Parathyroid adenoma (tissue), 2 donors: Measurements from ENCODE around the gene CDC42EP1.

Experiments used
- H2AFZ ChIP-seq: fragments of 300-600 bp; sonication (generic); one replicate; pipeline ENCODE4 v1.7.0; 2017; ENCODE audit warnings: antibody characterized with exemption, mild to moderate bottlenecking
- H3K27ac ChIP-seq: fragments of 300-600 bp; sonication (generic); one replicate; pipeline ENCODE4 v1.7.0; 2017
- H3K27me3 ChIP-seq: fragments of 300-600 bp; sonication (generic); one replicate; pipeline ENCODE4 v1.7.0; 2017; ENCODE audit warnings: low read length; ENCODE audit not compliant: control insufficient read depth, insufficient read depth
- H3K36me3 ChIP-seq: fragments of 300-600 bp; sonication (generic); one replicate; pipeline ENCODE4 v1.7.0; 2017; ENCODE audit warnings: low read length; ENCODE audit not compliant: control insufficient read depth, insufficient read depth
- H3K4me1 ChIP-seq: fragments of 300-600 bp; sonication (generic); one replicate; pipeline ENCODE4 v1.7.0; 2017; ENCODE audit warnings: control low read depth
- H3K4me2 ChIP-seq: fragments of 300-600 bp; sonication (generic); one replicate; pipeline ENCODE4 v1.7.0; 2017; ENCODE audit warnings: low read length
- H3K4me3 ChIP-seq: fragments of 300-600 bp; sonication (generic); one replicate; pipeline ENCODE4 v1.7.0; 2017; ENCODE audit warnings: low read depth, low read length
- H3K79me2 ChIP-seq: fragments of 300-600 bp; sonication (generic); one replicate; pipeline ENCODE4 v1.7.0; 2017; ENCODE audit warnings: control low read depth
- H3K9ac ChIP-seq: fragments of 300-600 bp; sonication (generic); one replicate; pipeline ENCODE4 v1.7.0; 2017; ENCODE audit warnings: mild to moderate bottlenecking
- H3K9me3 ChIP-seq: fragments of 300-600 bp; sonication (generic); one replicate; pipeline ENCODE4 v1.7.0; 2017; ENCODE audit warnings: low read length; ENCODE audit not compliant: control insufficient read depth
- TF ChIP-seq, protein P1 (sequence below): fragments of 300-600 bp; sonication (generic); IDR thresholded peaks from one replicate; pipeline ENCODE4 v1.7.0; 2017; ENCODE audit warnings: antibody characterized with exemption, mild to moderate bottlenecking
- donor health status: primary hyperparathyroidism.

CDC42EP1 gene

DNA sequence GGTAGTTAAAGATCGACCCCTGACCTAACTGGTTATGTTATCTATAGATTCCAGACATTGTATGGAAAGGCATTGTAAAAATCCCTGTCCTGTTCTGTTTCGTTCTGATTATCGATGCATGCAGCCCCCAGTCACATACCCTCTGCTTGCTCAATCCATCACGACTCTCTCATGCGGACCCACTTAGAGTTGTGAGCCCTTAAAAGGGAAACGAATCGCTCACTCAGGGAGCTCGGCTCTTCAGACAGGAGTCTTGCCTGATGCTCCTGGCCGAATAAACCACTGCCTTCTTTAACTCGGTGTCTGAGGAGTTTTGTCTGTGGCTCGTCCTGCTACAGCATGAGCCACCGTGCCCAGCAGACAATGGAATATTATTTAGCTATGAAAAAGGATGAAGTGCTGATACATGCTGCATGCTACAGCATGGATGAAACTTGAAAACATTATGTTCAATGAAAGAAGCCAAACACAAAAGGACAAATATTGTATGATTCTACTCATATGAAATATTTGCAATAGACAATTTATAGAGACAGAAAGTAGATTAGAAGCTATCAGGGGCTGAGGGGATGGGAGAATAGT, 31.6 kb downstream of the CDC42EP1 start:
- Histone ChIP-seq H3K9me3 (no peaks in the 10 kb centered on the region), H3K36me3 (no peaks in the 10 kb centered on the region), H3K79me2 (no peaks in the 10 kb centered on the region), H3K4me2 (peak overlapping the region; percentile 64), H3K4me1 (no peaks in the 10 kb centered on the region), H2AFZ (peak overlapping the region; percentile 45), H3K27ac (no peak overlapping the region), H3K4me3 (peak overlapping the region; percentile 30), H3K9ac (no peak overlapping the region), H3K27me3 (no peaks in the 10 kb centered on the region)
- TF ChIP-seq, protein P1, sequence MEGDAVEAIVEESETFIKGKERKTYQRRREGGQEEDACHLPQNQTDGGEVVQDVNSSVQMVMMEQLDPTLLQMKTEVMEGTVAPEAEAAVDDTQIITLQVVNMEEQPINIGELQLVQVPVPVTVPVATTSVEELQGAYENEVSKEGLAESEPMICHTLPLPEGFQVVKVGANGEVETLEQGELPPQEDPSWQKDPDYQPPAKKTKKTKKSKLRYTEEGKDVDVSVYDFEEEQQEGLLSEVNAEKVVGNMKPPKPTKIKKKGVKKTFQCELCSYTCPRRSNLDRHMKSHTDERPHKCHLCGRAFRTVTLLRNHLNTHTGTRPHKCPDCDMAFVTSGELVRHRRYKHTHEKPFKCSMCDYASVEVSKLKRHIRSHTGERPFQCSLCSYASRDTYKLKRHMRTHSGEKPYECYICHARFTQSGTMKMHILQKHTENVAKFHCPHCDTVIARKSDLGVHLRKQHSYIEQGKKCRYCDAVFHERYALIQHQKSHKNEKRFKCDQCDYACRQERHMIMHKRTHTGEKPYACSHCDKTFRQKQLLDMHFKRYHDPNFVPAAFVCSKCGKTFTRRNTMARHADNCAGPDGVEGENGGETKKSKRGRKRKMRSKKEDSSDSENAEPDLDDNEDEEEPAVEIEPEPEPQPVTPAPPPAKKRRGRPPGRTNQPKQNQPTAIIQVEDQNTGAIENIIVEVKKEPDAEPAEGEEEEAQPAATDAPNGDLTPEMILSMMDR, result no peak

DNA sequence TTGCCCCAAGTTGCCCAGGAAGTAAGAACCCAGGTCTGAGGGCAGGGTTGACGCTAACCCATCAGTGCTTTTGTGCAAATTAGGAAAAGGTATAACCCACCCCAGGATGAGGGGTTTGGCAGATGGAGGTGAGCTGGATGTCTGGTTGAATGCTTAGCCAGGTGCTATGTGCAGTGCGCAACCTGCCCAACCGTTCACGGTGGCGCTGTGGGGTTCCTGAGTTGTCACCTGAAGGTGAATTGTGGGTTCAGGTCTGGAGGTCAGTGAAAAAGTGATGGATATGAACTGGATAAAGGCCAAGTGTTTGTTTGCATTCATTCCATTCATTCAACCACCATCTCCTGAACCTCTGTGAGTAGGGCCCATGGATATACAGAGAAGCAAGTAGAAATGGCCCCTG, 34.0 kb downstream of the CDC42EP1 start:
- no peak overlapping the region for H3K27ac ChIP-seq
- H3K4me1 ChIP-seq, result peaks cover under 1% of the 10 kb centered on the region
- H3K9ac ChIP-seq, result no peak overlapping the region
- TF ChIP-seq, protein P1, result no peak
- no peaks in the 10 kb centered on the region for H3K79me2 ChIP-seq
- H3K4me2 ChIP-seq, result no peak overlapping the region
- no peak overlapping the region for H2AFZ ChIP-seq
- H3K9me3 ChIP-seq, result no peaks in the 10 kb centered on the region
- H3K4me3 ChIP-seq, result no peak overlapping the region
- no peaks in the 10 kb centered on the region for H3K36me3 ChIP-seq
- H3K27me3 ChIP-seq, result no peaks in the 10 kb centered on the region

DNA sequence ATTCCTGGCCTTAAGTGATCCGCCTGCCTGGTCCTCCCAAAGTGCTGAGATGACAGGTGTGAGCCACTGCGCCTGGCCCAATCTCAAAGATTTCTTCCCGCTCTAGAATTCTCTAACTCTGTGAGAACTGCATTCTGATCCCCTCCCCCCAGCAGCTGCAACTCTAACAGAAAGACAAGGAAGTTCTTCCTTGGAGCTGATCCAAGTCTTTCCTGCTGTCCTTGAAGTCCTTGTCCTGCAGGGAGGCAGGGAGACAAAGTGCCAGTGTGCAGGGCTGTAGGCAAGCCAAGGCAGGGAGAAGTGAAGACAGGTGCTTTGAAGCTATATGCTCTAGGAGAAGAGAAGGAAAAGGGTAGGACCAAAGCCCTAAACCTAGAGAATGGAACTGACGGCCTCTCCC, 38.9 kb downstream of the CDC42EP1 start:
- H3K9me3 ChIP-seq, result no peaks in the 10 kb centered on the region
- H3K9ac ChIP-seq, result no peak overlapping the region
- no peaks in the 10 kb centered on the region for H3K79me2 ChIP-seq
- no peaks in the 10 kb centered on the region for H3K27me3 ChIP-seq
- peak overlapping the region; percentile 68 for H3K27ac ChIP-seq
- H3K4me3 ChIP-seq, result peak overlapping the region; percentile 13
- H3K4me2 ChIP-seq, result peak overlapping the region; percentile 38
- peaks cover 10% of the 10 kb centered on the region for H3K4me1 ChIP-seq
- TF ChIP-seq, protein P1, result no peak
- H3K36me3 ChIP-seq, result no peaks in the 10 kb centered on the region
- H2AFZ ChIP-seq, result peak overlapping the region; percentile 73

DNA sequence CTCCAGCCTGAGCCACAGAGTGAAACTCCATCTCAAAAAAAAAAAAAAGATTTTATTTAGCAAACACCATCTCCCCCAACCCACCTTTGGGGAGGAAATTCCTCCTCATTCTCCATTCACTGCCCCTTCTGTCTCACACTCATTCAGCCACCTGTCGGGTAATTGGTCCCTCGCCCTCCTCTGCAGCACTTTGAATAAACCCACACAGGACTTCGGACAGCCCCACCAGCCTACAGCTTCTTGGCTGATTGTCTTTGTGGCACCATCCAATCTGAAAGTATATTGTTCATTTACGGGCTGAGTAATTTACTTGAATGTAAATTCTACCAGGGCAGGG, 40.9 kb downstream of the CDC42EP1 start:
- Histone ChIP-seq H3K9ac (no peak overlapping the region), H3K27me3 (no peaks in the 10 kb centered on the region), H3K4me1 (peaks cover 10% of the 10 kb centered on the region), H3K4me3 (peak overlapping the region; percentile 40), H2AFZ (peak overlapping the region; percentile 77), H3K36me3 (no peaks in the 10 kb centered on the region), H3K79me2 (no peaks in the 10 kb centered on the region), H3K27ac (peak overlapping the region; percentile 84), H3K4me2 (peak overlapping the region; percentile 72), H3K9me3 (no peaks in the 10 kb centered on the region)
- TF ChIP-seq, protein P1, result no peak
